ENCODE data around the gene TASL. TPM values are rescaled to one million over a fixed set of nuclear protein-coding genes. Genes with fewer than 3 reads are reported as not detected.
"Not testable (repeated sequence)": the region's sequence is repeated elsewhere in the genome, so short reads cannot be mapped to it uniquely, and the experiment has no call there.

TASL gene
- 14.0 TPM for total RNA-seq

DNA sequence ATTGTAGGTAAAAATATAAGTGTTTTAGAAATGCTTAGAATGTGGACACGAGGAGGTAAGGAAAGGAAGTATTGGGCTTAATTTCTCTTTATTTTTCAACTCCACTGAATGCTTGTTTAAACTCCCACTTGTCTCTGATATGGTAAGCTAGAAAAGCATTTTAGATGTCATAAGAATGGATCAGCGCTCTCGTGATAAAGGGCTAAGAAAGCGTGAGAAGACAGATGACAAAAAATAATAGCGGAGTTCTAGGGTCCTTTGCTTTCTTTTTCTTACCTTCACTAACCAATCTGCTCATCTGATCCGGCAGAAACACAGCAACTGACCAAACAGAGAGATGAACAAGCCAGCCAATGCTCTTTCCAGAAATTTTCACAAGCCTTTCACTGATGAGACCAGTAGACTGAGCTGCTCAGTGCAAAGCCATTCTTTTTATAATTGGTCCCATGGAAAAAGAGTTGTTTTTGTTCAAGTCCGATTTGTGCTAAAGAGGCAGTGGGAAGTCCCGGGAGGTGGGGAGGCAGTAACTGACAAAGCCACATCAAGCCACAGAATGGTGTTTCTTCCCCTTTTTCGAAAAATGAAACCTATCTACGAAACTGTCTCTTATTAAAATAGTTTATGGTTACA is at the start of gene TASL:
Gene TASL (minus strand): TSS at position 405 of the 630 bp plus-strand sequence. CDS start 17,411 bp downstream, outside the sequence.
- DNase-seq (ENCODE audit: low read depth in 2 of 3, low spot score in 2 of 3) = peak in 2 of 3 donors; percentile 79 to 91

DNA sequence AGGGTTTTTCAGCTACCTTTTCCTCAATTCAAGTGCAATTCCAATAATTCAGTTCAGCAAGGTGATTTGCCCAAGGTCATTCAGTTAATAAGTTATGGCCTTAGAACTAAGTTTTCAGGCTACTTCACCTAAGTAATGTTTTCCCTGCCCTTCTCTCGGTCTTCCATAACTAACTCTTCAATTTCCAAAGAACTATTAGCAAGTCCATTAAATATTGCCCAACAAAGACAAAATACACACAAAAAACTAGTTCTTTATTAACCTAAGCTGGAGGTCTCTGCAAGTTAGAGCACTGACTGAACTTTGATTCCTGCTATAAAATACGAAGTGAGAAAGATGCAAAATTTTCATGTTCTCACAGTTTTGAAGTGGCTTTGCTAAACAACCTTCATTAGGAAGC is 48.8 kb upstream of the TASL start:
- DNase-seq (ENCODE audit: low read depth in 2 of 3, low spot score in 2 of 3) = no peak

- no peak for DNase-seq (ENCODE audit: low read depth in 2 of 3, low spot score in 2 of 3)
These were observed 44.8 kb upstream of the TASL start for GRCh38 chrX:30622361-30622760.

DNA sequence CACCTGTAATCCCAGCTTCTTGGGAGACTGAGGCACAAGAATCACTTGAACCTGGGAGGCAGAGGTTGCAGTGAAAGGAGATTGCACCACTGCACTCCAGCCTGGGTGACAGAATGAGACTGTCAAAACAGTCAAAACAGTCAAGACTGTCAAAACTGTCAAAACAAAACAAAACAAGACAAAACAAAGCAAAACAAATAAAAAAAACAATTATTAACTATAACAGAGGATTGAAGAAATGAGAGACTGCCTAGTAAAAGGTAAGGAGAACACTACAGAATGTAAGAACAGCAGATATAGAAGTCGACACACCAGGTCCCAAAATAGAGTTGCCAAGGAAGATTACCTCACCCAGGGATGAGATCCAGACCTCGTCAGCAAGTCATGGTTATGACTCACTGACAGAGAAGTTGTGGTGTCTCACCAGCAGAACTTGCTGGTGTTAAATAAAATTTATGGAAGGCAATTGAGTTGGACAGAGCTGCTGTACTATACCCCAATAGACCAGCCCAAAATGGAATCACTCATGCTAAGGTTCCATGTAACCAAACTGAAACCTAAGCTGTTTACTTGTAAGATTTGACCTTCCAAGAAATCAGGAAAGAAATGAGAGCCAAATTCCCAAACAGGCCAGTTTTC is 43.5 kb upstream of the TASL start:
- DNase-seq (ENCODE audit: low read depth in 2 of 3, low spot score in 2 of 3) = no peak

DNA sequence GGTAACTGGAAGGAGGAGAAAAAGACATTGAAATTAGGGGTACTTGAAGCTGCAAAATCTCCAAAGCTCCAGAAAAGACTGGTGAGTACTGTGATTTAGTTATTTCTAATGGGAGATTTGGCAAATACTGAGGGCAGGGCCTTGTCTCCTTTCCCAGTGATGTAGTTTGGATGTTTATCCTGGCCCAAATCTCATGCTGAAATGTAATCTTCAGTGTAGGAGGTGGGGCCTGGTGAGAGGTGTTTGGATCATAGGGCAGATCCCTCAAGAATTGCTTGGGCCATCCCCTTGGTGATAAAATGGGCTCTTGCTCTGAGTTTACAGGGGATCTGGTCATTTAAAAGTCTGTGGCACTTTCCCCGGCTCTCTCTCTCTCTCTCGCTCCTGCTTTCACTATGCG is 42.6 kb upstream of the TASL start:
- DNase-seq (ENCODE audit: low read depth in 2 of 3, low spot score in 2 of 3) = no peak

DNA sequence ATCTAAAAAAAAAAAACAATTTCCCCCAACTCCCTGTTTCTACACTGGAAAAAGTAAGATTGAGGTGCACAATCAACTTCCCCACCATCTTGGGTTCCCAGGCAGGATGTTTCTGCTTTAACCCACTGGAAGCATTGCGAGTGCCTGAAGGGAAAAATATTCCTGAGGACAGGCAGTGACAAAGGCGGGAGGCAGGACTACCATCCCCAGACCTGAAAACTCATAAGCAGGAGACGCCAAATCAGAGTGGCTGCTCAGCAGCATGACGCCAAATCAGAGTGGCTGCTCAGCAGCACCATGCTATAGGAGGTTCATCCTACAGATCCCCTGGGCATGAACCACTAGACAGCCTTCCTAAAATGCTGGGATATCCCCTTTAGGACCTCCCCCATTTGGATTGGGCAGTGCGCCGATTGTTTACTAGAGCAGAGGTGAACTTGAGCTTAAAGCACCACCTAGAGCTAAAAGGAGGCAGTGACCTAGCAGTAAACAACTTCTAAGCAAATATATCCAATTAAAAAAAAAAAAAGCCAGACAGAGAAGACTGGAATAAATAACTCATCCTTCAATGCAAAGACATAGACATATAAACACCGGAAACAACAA is 40.7 kb upstream of the TASL start:
- DNase-seq (ENCODE audit: low read depth in 2 of 3, low spot score in 2 of 3) = no peak

DNA sequence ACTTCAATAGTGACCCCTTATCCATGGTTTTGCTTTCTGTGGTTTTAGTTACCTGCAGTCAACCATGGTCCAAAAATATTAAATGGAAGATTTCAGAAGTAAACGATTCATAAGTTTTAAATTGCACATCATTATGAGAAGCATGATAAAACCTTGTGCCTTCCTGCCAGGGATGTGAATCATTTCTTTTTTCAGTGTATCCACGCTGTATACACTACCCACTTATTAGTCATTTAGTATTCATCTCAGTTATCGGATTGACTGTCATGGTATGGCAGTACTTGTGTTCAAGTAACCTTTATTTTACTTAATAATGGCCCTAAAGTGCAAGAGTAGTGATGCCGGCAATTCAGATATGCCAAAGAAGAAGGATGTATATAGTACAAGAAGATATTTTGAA is 37.7 kb upstream of the TASL start:
- DNase-seq (ENCODE audit: low read depth in 2 of 3, low spot score in 2 of 3) = no peak

GRCh38 chrX:30613721-30614120 is 36.2 kb upstream of the TASL start:
- no peak for DNase-seq (ENCODE audit: low read depth in 2 of 3, low spot score in 2 of 3)

GRCh38 chrX:30612250-30612655 is 34.7 kb upstream of the TASL start:
- DNase-seq (ENCODE audit: low read depth in 2 of 3, low spot score in 2 of 3) = no peak

GRCh38 chrX:30610026-30610425 is 32.5 kb upstream of the TASL start:
- no peak for DNase-seq (ENCODE audit: low read depth in 2 of 3, low spot score in 2 of 3)

- DNase-seq (ENCODE audit: low read depth in 2 of 3, low spot score in 2 of 3) = no peak
These were observed 29.6 kb upstream of the TASL start for GRCh38 chrX:30607155-30607554.

GRCh38 chrX:30600269-30601176 is 23.0 kb upstream of the TASL start:
- not testable (repeated sequence) for DNase-seq (ENCODE audit: low read depth in 2 of 3, low spot score in 2 of 3)

DNA sequence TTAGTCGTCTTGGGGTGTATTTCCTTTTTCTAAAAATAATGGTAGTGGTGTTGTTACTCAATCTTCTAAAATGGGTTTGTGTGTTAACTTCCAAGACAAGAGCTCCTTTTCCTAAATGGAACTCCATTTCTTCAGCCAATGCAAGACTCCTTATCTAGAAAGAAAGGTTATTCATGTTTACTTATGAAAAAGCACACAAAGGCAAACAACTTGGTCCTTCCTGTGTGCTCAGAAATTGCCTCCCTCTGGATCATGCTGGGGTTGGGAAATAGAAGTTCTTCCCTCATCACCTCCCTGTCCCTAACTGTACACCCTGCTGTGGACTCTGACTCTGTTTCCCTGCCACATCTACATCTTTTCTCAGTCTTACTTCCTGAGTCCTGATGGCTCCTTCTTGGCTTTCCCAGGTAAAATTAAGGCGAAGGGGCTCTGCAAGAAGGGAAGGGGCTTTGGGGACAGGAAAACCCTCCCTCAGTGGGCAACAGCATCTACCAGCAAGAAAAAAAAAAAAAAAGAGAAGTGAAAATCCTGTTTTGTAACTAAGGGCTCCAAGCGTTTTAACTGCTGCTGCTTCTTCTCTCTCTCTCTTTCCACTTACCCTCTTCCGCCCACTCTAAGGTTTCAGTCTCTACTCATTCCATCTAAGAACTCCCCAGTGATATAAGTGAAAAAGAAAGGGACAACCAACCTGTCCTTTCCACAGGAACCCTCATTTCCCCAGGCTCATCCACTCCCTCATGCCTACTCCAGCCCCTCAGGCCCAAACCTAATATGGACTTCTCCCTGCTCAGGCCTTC is 19.8 kb upstream of the TASL start:
- peak in 1 of 3 donors; percentile 33 for DNase-seq (ENCODE audit: low read depth in 2 of 3, low spot score in 2 of 3)

DNA sequence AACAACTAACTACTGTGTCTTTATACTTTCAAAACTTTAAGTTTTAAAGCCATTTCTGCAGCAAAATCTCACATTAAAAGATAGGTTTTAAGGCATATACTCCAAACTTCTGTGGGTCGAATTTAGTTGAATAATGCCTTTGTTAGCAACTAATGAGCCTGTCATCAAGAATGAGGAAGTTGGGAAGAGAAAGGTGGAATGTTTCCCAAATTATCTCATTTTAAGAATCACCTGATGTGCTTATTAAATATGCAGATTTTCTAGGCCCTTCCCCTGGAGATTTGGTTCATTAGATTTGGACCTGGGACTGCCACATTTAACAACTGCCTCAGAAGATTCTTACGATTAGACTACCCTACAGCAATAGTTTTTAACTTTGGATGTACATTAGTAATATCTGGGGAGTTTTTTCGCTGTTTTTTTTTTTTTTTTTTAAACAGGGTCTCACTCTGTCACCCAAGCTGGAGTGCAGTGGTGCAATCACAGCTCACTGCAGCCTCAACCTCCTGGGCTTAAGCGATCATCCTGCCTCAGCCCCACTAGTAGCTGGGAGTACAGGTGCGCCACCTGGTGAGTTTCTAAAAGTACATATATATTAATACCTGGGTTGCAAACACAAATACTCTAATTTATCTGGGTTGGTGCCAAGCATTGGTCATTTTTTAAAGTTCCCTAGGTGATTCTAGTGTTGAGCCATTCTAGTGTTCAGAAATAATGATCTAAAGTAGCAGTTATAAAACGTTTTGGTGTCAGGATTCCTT is 16.1 kb upstream of the TASL start:
- DNase-seq (ENCODE audit: low read depth in 2 of 3, low spot score in 2 of 3) = no peak

GRCh38 chrX:30592831-30593230 is 15.3 kb upstream of the TASL start:
- DNase-seq (ENCODE audit: low read depth in 2 of 3, low spot score in 2 of 3) = no peak

- DNase-seq (ENCODE audit: low read depth in 2 of 3, low spot score in 2 of 3) = no peak
These were observed 12.8 kb upstream of the TASL start for GRCh38 chrX:30590368-30590767.

DNA sequence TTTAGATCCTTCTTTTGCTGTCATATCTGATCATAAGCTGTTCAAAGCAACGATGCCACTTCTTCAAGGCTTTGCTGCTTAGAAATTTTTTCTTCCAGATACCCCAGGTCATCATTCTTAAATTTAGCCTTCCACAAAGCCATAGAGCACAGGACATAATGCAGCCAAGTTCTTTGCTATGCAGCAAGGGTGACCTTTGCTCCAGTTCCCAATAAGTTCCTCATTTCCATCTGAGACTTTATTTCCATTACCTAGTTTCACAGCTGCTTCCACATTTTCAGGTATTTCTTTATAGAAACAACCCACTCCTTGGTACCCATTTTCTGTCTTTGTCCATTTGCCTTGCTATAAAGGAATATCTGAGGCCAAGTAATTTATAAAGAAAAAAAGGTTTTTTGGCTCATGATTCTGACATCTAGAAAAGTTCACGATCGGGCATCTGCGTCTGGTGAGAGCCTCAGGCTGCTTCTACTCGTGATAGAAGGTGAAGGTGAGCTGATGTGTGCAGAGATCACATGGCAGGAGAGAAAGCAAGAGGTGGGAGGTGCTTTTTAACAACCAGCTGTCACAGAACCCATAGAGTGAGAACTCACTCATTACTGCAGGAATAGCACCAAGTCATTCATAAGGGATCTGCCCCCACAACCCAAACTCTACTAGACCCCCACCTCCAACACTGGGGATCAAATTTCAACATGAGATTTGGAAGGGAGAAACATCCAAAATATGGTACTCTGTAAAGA is 11.8 kb upstream of the TASL start:
- DNase-seq (ENCODE audit: low read depth in 2 of 3, low spot score in 2 of 3) = peak in 1 of 3 donors; percentile 28

DNA sequence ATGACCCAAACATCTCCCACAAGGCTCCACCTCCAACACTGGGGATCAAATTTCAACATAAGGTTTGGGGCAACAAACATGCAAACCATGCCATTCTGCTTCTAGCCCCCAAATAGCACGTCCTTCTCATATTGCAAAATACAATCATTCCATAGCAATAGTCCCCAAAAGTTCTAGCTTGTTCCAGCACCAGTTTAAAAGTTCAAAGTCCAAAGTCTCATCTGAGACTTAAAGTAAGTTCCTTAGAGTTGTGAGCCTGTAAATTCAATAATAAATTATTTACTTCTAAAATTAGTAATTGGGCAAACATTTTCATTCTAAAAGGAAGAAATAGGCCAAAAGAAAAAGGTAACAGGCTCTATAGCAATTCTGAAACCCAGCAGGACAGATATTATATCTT is 8.9 kb upstream of the TASL start:
- DNase-seq (ENCODE audit: low read depth in 2 of 3, low spot score in 2 of 3) = no peak

- no peak for DNase-seq (ENCODE audit: low read depth in 2 of 3, low spot score in 2 of 3)
These were observed 5.1 kb upstream of the TASL start for GRCh38 chrX:30582664-30583063.
